22Rv1 (cell line): Measurements from ENCODE around the gene IPO11.
"Not testable (repeated sequence)": the region's sequence is repeated elsewhere in the genome, so short reads cannot be mapped to it uniquely, and the experiment has no call there.

Source experiments
- H3K27ac ChIP-seq: fragments of 450-650 bp; 2 replicates; pipeline ENCODE4 v1.5.1; 2017
- ZFX ChIP-seq: fragments of 450-650 bp; IDR thresholded peaks from 2 replicates; pipeline ENCODE4 v1.6.1; 2017; ENCODE audit warnings: antibody characterized with exemption, borderline replicate concordance
- TF ChIP-seq, protein P1 (sequence below): fragments of 450-650 bp; IDR thresholded peaks from 2 replicates; pipeline ENCODE4 v1.5.1; 2017; ENCODE audit warnings: mild to moderate bottlenecking

IPO11 gene

DNA sequence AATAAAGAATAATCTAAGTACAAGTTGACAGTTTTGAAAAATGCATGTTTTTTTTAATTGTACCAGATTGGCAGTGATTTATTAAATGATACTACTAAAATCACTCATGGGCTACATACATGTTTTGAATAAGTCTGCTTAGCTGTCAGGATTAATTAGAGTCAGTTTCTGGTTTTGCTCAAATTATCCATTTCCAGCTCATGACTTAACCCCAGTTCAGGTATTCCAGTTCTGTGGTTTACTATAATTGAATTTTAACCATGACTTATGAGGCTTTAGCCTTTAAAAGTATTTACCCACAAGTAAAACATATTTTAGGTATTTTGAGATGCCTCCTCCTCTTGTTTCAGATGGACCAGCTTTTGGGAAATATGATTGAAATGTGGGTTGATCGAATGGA is 148.2 kb downstream of the IPO11 start:
- H3K27ac ChIP-seq = no peak overlapping the region
- TF ChIP-seq ZFX = no peak
- TF ChIP-seq, protein P1, sequence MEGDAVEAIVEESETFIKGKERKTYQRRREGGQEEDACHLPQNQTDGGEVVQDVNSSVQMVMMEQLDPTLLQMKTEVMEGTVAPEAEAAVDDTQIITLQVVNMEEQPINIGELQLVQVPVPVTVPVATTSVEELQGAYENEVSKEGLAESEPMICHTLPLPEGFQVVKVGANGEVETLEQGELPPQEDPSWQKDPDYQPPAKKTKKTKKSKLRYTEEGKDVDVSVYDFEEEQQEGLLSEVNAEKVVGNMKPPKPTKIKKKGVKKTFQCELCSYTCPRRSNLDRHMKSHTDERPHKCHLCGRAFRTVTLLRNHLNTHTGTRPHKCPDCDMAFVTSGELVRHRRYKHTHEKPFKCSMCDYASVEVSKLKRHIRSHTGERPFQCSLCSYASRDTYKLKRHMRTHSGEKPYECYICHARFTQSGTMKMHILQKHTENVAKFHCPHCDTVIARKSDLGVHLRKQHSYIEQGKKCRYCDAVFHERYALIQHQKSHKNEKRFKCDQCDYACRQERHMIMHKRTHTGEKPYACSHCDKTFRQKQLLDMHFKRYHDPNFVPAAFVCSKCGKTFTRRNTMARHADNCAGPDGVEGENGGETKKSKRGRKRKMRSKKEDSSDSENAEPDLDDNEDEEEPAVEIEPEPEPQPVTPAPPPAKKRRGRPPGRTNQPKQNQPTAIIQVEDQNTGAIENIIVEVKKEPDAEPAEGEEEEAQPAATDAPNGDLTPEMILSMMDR = no peak

DNA sequence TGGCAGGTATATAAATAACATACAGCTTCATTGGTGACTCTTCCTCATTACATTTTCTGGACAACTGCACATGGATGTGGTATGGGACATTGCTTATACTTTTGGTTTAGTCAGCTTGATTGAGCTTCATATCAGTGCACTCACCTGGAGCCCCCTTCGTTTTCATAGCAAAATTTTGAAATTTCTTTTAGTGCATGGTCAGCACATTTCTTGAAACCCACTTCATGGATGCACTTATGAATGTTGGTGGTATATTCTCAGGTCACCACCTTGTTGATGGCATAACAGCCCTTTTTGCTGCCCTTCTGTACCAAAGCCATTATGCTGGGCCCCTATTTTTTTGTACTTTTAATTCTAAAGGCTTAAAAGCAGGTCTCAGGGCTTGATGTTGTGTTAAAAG is 149.3 kb downstream of the IPO11 start:
- TF ChIP-seq, protein P1 = no peak
- TF ChIP-seq ZFX = no peak
- no peak overlapping the region for H3K27ac ChIP-seq

DNA sequence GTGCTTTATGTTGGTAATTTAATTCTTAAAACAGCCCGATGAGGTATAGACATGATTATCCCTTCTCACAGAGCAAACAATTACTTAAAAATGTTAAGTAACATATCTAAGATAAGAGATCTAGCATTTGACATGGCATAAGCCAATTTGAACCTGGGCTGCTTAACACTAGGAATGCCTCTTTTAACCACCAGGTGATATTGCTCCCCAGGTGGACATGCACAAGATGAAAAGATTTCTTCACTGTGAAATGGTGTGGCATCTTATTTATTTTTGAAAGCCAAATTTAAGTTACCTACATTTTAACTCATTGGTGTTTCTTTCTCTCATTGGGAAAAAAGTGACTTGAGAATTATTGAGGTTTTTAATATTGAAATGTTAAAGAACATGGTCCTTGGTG is 150.3 kb downstream of the IPO11 start:
- H3K27ac ChIP-seq = no peak overlapping the region
- TF ChIP-seq, protein P1 = no peak
- no peak for TF ChIP-seq ZFX

DNA sequence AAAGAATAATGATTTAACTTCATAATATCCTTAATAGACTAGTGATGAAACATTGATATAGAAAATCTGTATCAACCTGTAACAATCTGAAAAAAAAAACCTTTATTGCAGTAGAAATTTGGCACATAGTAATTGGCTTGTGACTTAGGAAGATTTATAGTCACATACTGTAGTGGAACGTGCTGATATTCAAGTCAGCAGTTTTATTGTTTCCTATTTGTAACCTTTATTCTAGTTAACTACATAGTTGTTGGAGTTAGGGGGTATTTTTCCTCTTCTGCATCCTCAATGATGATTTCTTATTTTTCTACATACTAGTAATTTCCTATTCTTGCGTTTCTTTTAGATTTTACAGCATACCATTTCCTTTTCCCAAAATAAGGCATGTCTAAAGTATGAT is 151.5 kb downstream of the IPO11 start:
- no peak overlapping the region for H3K27ac ChIP-seq
- TF ChIP-seq, protein P1 = no peak
- no peak for TF ChIP-seq ZFX

DNA sequence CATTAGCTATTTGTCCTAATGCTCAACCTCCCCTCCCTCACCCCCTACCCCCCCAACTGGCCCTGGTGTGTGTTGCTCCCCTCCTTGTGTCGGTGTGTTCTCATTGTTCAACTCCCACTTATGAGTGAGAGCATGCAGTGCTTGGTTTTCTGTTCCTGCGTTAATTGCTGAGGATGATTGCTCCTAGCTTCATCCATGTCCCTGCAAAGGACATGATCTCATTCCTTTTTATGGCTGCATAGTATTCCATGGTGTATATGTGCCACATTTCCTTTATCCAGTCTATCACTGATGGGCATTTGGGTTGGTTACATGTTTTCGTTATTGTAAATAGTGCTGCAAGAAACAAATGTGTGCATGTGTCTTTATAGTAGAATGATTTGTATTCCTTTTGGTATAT is 153.2 kb downstream of the IPO11 start:
- H3K27ac ChIP-seq = not testable (repeated sequence)

DNA sequence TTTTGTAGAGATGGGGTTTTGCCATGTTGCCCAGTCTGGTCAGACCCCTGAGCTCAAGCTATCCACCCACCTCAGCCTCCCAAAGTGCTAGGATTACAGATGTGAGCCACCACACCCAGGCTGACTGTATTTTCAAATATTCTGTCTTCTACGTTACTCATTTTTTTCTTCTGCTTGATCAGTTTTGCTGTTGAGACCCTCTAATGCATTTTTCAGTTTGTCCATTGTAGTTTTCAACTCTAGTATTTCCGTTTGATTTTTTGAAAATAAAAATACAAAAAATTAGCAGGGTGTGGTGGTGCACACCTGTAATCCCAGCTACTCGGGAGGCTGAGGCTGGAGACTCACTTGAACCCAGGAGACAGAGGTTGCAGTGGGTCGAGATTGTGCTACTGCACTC is 155.6 kb downstream of the IPO11 start:
- H3K27ac ChIP-seq = no peak overlapping the region
- TF ChIP-seq, protein P1 = no peak
- no peak for TF ChIP-seq ZFX

DNA sequence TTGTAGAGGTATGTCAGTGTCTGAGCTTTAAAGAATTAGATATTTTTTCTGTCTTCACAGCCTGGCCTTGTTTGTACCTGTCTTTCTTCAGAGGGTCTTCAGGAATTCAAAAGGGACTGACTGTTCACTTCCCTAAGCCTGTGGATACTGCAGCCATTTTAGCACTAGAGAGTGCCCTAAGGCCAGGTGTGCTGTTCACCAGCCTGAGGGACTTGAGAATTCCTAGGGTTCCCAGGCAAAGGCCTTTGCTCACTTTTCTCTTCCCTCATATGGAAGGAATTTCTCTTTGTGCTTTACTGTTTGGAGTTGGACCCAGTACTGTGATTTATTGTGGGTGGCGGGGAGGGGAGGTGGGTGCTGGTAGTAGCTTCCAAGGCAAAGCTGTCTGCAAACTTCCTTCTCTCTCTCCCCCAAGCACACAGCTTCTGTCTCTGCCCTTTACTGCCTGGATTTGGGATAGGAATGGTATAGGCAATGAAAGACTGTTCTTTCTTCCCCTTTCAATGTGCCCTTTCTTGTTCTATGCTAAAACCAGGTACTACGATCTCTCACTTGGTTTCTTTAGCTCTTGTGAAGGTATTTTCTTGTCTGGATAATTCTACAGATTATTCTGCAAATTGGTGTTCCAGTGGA is 156.4 kb downstream of the IPO11 start:
- no peak for TF ChIP-seq ZFX
- TF ChIP-seq, protein P1 = no peak
- no peak overlapping the region for H3K27ac ChIP-seq

DNA sequence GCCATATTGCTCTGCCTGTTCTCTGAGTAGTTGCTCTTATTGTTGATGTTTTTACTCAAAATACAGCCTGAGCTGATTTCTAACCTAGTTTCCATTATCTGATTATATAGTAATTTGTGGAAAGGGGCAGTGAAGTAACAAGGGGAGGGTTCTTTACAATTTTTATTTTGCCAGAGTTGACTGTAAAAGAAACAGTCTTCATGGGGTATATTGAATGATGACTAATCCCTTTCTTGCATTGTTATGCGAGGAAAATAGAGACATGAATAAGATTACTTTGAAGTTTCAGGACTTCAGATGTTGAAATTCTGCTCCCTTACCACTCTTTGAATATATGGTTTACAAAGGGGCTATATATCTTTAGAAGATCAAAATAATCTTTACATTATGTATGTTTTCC is 156.9 kb downstream of the IPO11 start:
- H3K27ac ChIP-seq = no peak overlapping the region

More for the DNA sequence above, 156.9 kb downstream of the IPO11 start:
- TF ChIP-seq, protein P1 = no peak
